Cerebellar nuclear complex (tissue), 1 donor: ENCODE results near the gene PRDM1.

Experiments
- DNase-seq, 2 experiments: peaks; one replicate each; lab custom pipeline; 2025; lab: John Stamatoyannopoulos, UW

Gene PRDM1

DNA sequence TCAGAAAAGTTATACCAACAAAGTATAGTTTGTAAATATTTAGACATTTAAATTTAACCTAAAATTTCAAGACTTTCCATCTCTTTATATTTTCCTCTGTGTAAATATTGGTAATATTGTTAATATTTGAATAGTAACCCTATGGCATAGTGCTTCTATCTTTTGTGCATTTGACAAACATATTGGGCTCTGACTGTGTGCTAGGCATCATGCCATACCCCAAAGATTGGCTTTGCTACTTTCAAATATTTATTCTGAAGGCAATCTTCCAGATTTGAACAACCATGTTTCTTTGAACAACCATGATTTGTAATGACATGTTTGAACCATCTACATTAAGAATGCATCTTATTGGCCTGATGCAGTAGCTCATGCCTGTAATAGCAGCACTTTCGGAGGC is 15.5 kb upstream of the PRDM1 start:
- no peak for DNase-seq

DNA sequence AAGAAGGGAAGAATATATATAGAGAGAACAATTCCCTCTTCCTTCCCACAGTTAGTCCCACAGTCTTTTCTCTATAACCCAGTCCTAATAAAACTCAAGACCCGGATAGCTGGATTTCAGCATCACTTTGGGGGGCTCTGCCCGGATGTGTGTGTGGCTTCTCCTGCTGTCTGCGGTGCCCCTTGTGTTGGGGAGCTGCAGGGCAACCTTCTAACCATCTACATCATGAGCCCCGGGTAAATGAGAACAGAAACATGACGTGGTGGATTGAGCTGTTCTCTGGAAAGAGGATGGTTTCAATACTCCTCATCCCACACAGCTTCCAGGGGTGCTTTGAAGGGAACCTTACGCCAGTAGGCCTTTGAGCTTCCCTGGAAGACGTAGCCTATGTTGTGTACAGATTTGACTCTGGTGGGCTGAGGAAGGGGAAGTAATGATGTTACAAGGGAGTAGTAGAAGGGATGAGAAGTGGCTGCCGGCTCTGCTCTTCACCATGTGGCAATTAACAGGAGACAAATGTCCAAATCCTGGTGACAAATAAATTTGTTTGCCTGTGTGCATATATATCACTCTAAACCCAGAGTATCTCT is 13.5 kb upstream of the PRDM1 start:
- no peak for DNase-seq

DNA sequence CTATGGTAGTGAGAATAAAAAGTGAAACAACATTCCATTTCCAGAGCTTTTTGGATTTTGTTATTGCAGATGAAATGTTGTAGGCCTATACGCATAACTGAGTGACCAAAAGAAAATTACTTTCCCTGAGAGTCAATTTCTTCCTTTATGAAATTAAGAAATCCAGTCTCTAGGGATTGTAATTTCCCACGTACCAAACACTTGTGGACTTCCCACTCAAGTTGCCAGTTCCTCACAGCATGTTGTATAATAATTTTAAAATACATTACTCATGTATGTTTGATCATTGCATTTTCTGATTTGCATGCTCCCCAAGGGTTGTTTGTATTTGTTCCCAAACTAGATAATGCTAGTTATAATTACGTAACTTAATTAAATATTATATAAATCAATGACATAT is 12.0 kb upstream of the PRDM1 start:
- DNase-seq = no peak

DNA sequence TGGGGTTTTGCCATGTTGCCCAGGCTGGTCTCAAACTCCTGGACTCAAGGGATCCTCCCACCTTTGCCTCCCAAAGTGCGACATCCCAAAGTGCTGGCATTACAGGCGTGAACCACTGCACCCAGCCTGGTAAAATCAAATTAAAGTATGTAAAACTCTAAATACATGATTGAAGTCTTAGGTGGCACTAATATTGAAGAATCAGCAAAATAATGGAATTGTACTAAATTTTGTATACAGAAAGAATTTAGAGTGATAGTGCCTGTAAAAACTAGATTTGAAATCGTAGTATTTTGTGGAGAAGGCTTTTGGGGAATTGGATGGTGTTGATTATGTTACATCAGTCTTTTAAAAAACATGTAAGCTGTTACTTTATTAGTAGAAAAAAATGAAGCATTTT is 10.0 kb upstream of the PRDM1 start:
- DNase-seq = no peak

DNA sequence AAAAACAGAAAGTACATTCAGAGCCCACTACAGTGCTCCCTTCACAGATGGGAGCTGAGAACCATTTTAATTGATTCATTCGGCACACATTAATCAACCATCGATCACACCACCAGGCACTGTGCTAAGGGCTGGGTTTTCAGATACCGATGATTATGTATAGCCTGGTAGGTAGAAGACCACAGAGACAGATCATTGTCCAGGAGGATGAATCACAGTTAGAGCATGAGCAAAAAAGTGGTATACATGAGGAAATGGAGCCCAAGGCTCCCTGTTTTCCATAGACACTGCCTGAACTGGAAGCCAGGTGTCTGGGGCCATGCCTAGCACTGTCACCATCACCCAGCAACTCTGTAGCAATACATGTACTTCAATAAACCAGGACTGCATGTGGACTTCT is 9.0 kb upstream of the PRDM1 start:
- DNase-seq = no peak

DNA sequence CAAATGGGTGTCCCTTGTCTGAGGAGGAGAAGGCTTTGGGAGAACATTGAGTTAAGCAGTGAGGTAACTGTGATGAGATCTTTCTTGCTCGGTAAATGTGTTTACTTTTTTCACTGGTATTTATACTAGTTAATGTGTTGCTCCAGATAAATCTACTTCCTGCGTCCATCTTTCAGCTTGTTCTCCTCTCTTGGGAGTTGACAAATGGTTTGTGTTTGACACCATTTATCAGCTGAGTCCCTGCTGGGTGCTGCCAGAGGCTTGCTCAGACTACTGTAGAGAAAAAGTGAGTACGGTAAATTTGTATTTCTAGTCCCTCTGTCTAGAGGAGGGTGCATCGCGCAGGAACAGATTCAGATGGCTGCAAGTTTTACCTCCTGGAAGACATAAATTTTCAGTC is 8.3 kb upstream of the PRDM1 start:
- DNase-seq = no peak

DNA sequence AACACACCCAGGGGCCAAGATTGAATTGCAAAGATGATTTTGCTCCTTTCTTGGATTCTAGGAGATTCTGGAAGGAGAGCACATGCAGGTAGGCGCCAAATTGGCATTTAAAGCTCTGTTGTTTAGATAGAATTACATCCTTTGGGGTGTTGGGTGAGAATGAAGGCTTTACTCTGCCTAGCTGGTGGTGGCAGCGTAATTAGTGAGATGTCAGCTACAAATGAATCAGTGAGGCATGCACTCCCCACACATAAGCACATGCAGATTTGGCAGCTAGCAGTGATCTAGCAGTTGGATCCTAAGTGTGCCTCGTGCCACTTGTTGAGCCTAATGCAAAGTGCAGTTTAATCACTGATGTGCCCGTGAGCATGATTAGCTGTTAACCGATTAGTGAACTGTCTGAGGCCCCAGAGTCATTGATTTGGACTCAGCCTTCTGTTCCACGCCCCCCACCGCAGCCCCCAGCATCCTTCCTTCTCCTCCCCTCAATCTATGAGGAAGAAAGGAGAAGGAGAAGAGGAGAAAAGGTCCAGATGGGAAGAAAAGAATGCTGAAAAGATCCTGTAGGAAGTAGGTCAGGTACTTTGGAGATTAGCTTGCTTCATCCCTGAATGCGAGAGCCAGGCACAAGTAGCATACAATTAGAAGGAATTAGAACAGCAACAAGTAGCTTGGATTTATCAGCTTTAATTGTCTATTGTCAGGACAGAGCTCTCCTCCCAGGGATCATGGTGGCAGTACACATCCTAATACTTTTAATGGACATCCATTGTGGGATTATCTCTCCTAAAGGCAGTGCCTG is 6.0 kb upstream of the PRDM1 start:
- DNase-seq = no peak

DNA sequence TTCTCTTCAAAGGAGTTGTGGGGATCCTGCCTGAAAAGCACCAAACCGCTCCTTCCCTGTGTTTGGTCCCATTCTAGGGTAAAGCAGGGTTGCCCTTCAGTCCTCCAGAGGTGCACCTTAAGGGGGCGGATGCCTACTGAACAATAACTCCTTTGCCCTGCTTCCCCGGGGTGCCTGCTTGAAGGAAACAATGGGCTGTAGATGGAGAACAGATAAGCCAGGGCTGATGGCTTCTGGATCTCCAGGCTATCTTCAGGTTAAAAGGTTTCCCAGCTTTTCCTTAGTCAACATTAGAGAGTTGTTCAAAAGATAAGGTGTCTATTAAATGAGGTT is 5.4 kb upstream of the PRDM1 start:
- no peak for DNase-seq

DNA sequence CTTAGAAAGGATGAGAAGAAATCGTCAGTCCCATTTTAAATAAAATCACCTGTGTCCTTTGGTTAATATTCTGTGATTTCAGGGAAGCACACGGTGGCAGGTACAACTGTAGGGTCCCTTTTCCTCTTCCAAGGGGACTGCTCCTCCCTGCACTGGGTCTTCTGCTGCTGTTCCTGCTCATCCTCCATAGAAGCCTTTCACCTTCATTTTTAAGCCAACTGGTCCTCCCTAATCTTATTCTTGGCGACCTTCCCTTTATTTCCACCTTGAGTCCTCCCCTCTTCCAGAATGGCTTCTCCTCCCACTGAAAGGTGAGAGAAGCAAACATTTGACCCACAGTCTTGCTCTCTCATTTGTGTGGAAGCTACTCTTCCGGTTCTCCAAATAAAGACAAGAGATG is 4.4 kb upstream of the PRDM1 start:
- DNase-seq = no peak

- DNase-seq = no peak
Measured at GRCh38 chr6:106082735-106083398, 3.3 kb upstream of the PRDM1 start.

GRCh38 chr6:106083618-106084017 is 2.5 kb upstream of the PRDM1 start:
- DNase-seq = no peak

GRCh38 chr6:106084106-106084988 is 1.8 kb upstream of the PRDM1 start:
- no peak for DNase-seq

DNA sequence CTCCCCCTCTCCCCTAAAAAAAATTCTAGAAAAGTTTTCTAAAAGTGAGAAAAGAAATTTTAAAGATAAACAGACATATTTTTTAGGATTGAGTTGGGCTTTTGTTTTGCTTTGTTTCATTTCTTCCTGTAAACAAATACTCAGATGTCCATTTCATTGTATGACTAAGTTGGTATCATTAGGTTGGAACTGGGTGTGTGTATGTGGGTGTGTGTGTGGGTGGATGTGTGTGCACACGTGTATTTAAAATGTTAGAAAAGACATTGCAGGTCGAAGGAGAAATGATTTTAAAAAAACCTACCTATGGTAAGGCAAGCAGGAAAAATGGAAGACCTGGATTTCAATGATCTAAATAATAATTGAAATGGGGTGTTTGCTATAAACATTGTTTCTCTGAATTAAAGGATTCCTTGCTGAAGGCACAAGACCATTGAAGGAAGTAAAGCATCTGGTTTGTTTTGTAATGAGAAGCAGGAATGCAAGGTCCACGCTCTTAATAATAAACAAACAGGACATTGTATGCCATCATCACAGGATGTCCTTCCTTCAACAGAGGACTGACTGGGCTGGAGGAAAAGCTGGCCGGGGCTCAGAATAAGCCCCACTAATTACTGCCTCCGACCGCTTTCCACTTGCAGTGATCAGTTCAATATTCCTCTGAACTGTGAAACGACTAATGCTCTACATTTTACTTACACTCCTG is 996 bp upstream of the PRDM1 start:
- no peak for DNase-seq

DNA sequence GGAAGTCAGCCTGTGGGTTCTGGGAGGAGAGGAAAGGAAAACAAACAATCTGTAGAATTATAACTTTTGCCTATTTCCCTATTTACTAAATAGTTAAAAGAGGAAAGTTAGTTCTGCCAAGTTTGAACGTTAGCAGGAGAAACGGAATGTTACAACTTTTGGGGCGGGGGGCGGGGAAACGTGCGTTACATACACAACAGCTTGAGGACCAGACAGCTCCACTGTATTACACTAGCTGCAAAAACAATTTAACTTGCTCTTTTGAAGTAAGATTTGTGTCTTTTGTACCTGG is 498 bp upstream of the PRDM1 start:
- DNase-seq = no peak

- DNase-seq = no peak
Measured at GRCh38 chr6:106086814-106087175, 659 bp downstream of the PRDM1 start.

DNA sequence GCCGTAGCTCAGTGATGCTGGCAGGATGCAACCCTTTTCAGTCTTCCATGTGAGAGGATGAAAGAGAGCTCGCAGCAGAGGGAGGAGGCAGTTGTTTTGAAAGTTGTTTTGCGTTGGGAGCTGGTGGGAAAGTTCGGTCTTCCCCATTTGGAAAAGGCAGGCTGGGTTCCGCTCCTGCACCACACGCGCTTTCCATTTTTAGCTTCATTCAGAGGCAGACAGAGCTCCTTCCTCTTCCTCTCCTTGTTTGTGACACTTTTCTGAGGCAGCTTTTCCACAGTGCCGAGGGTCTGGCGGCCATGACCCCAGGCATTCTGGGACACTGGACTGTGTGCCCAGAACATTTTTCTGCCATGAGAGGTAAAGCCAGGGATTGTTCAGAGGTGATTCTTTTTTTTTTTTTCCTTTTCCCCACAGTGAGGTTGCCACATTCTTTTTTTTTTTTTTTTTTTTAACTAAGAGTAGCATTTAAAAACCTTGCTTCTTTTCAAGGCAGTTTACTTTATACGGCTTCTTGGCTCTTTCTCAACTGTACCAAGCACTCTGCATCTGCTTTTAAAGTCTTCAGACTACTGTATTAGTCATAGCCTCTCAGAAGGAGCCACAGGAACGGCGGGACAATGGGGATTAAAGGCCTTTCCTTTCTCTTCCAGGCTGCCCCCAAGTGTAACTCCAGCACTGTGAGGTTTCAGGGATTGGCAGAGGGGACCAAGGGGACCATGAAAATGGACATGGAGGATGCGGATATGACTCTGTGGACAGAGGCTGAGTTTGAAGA is 1.6 kb downstream of the PRDM1 start:
- DNase-seq = no peak

DNA sequence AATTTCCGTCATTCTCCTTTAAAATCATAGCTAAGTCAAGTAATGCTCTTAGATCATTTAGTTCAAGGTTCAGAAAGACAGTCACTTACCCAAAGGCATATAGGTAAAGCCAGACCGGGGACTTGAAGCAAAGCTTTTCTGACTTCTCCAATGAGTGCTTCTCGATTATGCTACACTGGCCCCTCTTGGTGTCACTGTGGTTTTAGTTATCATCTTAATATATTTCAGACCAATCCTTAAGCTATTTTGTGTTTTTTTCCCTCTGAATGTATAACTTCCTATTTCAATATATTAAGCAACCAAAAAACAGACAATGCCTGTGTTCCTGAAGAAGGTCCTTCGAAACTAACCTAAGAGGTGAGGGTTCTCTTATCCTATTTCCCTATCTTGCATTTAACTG is 3.9 kb downstream of the PRDM1 start:
- DNase-seq = no peak

GRCh38 chr6:106092279-106092678 is 6.1 kb downstream of the PRDM1 start:
- DNase-seq = no peak

- DNase-seq = no peak
Measured at GRCh38 chr6:106094261-106094963, 8.3 kb downstream of the PRDM1 start.

GRCh38 chr6:106094964-106095335 is 8.8 kb downstream of the PRDM1 start:
- DNase-seq = no peak
